SIG-M5 treated with dmso at 0.1 percent for 504 hours (cell line): ENCODE data around the gene CAV2.
A peak's percentile ranks its signal among the peaks of the same experiment; 100 is the strongest.

ENCODE experiments used
- DNase-seq: peaks from one replicate; lab custom pipeline; 2025; ENCODE audit not compliant: unreplicated experiment; lab: John Stamatoyannopoulos, UW

The CAV2 gene

DNA sequence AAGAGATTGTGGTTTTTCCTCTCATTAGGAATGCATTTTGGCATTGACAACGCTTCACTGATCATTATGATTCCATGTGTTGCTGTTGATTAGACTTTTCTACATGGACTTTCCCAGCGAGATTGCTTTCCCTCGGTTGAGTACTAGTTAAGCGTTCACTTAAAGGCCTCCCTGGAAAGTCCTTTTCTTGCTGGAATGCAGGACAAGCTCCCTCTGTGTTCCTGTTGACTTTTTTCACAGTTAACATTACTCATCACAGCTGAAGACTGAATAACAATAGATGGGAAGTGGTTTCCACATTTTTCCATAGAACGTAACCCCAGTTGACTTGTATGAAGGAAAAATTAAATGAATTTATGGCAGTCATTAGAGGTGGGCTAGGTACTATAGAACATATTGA, 22.7 kb downstream of the CAV2 start:
- DNase-seq, result no peak

DNA sequence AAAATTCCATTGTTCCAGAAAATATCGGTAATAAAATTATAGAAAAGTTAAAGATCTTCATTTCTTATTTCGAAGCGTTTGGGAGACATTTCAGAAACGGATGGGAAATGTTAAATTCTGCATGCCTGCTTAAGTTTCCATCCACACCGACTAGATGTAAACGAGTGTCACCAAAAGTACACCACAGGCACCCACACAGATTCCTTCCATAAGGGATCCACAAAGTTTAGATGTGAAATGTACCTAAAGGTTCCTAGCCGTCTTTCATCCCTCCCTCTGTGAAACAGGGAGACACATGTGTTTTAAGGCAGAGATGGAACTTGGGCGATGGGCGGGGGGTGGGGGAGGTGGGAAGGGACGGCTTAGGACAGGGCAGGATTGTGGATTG, 24.7 kb downstream of the CAV2 start:
- no peak for DNase-seq

GRCh38 chr7:116524609-116525297, 25.2 kb downstream of the CAV2 start, which contains the start of gene CAV1:
Gene CAV1 (plus strand): TSS chr7:116525036. CDS start chr7:116525063, 27 bp downstream.
- DNase-seq, result peak; percentile 2

GRCh38 chr7:116525298-116525912, 25.9 kb downstream of the CAV2 start:
- DNase-seq, result no peak

DNA sequence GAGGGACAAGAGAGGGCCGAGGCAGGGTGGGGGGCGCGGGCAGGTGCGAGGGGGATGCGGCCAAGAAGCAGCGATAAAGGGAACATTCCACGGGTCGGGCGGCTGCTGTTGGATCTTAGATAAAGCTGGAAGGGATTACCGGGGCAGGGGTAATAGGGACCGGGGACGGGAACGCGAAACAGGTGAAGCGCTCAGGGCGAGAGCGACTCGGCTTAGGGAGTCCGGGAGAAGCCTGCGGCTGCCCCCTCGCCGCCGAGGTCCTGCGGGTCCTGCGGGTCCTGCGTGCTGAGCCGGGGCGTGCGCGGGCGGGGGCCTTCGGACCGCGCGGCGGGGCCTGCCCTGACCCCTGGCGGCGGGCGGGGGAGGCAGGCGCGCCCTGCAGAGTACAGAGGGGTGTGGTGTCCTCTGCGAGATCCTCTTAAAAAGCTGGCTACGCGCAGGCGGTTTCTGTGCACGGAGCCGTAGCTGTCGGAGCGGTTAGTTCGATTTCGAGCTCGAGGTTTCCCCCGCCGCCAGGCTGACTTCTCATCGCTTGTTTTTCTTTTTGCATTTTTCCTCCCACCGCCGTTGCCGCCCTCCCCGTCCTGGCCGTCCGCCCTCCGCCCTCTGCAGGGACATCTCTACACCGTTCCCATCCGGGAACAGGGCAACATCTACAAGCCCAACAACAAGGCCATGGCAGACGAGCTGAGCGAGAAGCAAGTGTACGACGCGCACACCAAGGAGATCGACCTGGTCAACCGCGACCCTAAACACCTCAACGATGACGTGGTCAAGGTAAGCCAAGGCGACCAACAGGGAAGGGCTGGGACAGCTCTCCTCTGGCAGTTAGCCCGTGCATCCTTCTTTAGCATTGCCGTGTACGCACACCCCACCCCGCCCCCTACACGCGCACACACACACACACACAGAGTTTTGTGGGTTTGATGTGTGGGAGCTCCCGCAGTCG, 26.6 kb downstream of the CAV2 start:
- peak; percentile 70 for DNase-seq

GRCh38 chr7:116526897-116527296, 27.4 kb downstream of the CAV2 start:
- DNase-seq, result no peak

DNA sequence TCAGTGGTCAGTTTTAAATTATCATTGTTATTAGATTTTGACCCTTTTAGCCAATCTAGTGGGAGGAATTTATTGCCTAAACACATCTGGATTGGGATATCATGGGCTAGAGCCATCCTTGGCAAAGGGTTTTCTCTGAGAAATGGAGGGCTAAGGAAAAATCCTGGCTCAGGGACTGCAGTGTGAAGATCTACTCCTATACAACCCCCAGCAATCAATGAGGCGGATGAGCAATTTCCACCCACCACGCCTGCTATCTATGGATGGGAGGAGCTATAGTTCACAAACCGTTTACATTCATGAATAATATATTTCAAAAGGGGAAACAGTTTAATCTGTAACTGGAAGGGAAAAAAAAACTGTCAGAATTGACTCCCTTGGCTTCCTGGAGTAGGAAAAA, 28.0 kb downstream of the CAV2 start:
- no peak for DNase-seq

- DNase-seq, result no peak
Measured at GRCh38 chr7:116528008-116528789, 28.7 kb downstream of the CAV2 start.

DNA sequence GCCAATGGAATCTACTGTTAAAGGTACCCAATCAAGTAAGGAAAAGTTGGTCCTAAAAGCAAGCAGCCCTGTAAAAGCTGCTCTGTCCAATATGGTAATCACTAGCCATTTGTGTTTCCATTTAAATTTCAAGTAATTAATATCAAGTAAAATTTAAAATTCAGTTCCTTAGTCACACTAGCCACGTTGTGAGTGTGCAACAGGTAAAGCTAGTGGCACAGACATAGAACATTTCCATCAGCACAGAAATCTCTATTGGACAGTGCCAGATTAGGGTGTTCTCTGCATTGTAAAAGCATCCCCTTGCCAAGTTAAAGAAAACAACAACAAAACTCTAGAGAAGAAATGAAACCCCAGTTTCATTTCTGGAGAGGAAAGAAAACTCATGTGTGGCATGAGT, 29.7 kb downstream of the CAV2 start:
- no peak for DNase-seq

- peak; percentile 4 for DNase-seq
Measured at GRCh38 chr7:116530107-116530820, 30.7 kb downstream of the CAV2 start.

DNA sequence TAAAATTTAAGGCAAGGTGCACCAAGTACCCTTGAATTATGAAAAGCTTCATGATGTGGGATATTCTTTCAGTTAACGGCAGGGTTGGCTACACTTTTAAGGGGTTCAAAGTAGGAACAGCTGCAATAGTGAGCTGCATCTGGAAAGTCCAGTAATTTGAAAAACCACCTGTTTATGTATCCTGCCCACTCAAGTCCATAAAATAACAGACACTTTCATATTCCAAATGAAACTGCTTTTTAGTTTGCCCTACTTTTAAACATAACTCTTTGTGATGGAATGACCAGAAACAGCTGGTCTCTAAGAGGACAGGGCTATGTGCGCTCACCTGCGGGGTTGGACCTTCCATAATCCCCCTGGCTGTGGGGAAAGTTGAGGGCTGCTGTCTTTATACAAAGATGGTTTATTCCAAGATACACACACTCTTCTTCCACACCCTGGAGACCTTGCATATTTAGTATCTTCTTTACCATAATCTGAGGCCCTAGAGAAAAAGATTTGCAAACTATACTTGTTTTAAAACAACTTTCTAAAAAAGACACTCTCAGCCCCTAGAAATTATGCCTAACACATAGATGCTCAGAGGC, 32.7 kb downstream of the CAV2 start:
- no peak for DNase-seq

- DNase-seq, result no peak
Measured at GRCh38 chr7:116534790-116535189, 35.3 kb downstream of the CAV2 start.

DNA sequence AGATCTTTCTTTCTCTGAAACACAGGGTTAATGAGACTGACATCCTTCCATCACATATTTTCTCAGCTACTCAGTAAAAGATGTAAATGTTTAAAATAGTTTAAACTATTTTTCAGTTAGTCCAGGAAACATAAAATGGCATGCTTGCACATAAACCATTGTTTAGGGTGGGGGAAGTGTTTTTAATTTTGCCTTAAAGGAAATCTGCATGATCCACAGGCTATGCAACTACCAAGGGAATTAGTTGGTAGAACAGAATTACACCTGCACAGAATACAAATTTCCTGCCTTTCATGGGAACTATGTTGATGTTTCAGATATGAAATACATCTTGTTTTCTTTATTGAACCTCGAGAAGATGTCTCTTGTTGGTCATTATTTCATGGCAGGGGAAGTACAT, 35.9 kb downstream of the CAV2 start:
- no peak for DNase-seq

- no peak for DNase-seq
Measured at GRCh38 chr7:116538138-116538537, 38.6 kb downstream of the CAV2 start.

DNA sequence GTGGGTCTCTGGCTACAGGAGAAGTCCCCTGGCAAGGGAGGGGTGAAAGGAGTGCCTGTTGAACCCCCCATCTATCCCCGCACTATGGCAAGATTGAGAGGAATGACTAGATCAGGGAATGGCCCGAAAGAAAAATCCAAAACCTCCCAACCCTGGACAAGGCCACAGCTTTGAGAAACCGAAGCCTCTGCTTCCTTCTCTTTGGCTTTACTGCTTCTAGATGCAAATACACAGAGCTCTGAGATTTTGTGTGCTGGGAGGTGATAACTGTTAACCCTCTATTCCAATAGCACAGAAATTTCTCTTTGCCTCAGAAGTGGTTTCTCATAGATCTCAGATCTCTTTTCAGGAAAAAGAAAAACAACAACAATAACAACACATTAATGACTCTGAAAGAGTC, 40.3 kb downstream of the CAV2 start:
- no peak for DNase-seq

DNA sequence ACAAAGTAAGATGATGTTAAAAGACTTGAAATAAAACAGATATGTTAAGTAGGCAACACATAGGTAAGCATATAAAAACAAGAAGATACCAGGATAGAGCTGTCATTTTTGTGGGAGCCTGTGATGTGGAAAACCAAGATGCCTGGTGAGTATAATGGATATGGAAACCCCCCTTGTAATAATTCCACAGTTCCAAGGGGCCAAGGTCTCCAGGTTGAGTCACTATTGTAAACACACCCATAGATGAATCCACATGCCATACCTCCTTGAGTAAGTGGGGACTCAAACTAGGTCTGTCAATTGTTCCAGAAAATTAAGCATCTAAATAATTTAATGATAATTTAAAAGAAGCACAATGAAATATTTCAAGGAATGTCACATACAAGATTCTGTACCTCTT, 41.2 kb downstream of the CAV2 start:
- DNase-seq, result no peak

GRCh38 chr7:116541951-116542350, 42.4 kb downstream of the CAV2 start:
- DNase-seq, result no peak

DNA sequence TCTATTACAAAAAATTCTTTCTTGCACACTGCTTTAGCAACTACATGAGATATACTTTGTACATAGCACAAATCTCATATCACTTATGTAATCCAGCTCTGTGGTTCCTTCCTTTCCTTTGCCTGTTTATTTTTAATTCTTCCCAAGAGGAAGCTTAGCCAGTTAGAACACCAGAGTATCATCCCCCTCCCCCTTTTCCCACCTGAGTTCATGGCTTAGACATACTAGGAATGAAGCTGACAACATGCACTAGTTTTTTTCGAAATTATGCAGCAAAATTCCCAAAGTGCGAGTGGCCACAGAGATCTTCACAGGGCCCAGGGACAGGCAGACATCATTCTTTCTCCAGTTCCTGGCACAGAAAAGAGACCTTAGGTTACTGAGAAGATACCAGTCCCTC, 43.1 kb downstream of the CAV2 start:
- no peak for DNase-seq

DNA sequence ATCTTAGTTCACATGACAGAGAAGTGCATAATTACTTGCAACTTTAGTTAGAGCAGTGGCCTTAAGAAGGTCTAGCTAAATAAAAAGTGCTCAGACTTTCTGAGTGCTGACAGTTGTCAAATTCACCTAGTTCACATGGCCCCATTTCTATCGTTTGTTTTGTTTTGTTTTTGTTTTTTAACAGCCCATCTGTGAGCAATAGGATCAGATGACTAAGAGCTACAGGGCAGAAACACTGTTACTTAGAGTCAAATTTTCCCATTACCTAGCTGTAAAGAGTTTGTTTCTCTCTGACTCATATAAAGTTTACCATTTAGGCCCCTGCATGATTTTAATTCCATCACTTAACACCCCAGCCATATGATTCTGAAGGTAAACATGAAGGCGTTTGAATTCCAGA, 44.1 kb downstream of the CAV2 start:
- no peak for DNase-seq

DNA sequence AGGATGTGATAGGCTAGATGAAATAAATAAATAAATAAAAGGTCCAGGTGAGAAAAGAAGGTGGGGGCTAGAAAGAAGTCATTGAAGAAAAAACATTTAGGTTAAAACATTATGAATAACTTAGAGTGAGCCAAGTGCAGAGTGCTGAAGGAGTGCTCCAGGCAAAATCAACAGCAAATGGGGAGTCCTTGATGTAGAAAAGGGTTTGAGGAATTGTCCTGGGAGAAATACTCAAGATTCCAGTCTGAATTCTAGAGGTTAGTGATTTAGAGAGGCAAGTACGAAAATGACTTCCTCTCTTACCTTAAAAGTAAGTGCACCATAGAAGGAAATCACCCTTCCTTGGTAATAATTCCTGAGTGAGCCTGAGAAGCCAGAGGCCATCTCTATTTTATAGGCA, 44.9 kb downstream of the CAV2 start:
- DNase-seq, result no peak
